HPDE6-E6E7 (cell line): ENCODE data around the gene LSM5.
"Not testable (repeated sequence)": the region's sequence is repeated elsewhere in the genome, so short reads cannot be mapped to it uniquely, and the experiment has no call there.

ENCODE experiments used
- DNase-seq: peaks from one replicate; pipeline ENCODE4 v3.0.0; 2011; ENCODE audit warnings: missing footprints; ENCODE audit errors: extremely low spot score

The LSM5 gene

GRCh38 chr7:32506266-32507054, 16.3 kb upstream of the LSM5 start:
- peak; percentile 83 for DNase-seq

- no peak for DNase-seq
Observed at GRCh38 chr7:32502728-32503127, 12.5 kb upstream of the LSM5 start.

GRCh38 chr7:32501522-32501921, 11.3 kb upstream of the LSM5 start:
- no peak for DNase-seq

GRCh38 chr7:32500922-32501341, 10.8 kb upstream of the LSM5 start:
- no peak for DNase-seq

GRCh38 chr7:32500216-32500615, 10.0 kb upstream of the LSM5 start:
- not testable (repeated sequence) for DNase-seq

- not testable (repeated sequence) for DNase-seq
Observed at GRCh38 chr7:32499755-32500154, 9.6 kb upstream of the LSM5 start.

- DNase-seq, result no peak
Observed at GRCh38 chr7:32496052-32496813, 6.1 kb upstream of the LSM5 start.

GRCh38 chr7:32495298-32496051, 5.3 kb upstream of the LSM5 start, which contains the start of gene AVL9:
AVL9 (plus strand) TSS chr7:32495489; CDS start chr7:32495710, 221 bp downstream.
- DNase-seq, result peak; percentile 85

- no peak for DNase-seq
Observed at GRCh38 chr7:32494946-32495297, 4.7 kb upstream of the LSM5 start.

- DNase-seq, result no peak
Observed at GRCh38 chr7:32489788-32490126, 423 bp downstream of the LSM5 start.

GRCh38 chr7:32481921-32482320, 8.3 kb downstream of the LSM5 start:
- no peak for DNase-seq

GRCh38 chr7:32481176-32481575, 9.0 kb downstream of the LSM5 start:
- DNase-seq, result no peak

GRCh38 chr7:32479574-32480200, 10.5 kb downstream of the LSM5 start:
- no peak for DNase-seq

- no peak for DNase-seq
Observed at GRCh38 chr7:32477649-32477980, 12.6 kb downstream of the LSM5 start.

- DNase-seq, result no peak
Observed at GRCh38 chr7:32476816-32477648, 13.1 kb downstream of the LSM5 start.

GRCh38 chr7:32474008-32474407, 16.2 kb downstream of the LSM5 start:
- DNase-seq, result no peak

GRCh38 chr7:32472015-32472414, 18.2 kb downstream of the LSM5 start:
- no peak for DNase-seq

- DNase-seq, result no peak
Observed at GRCh38 chr7:32470871-32471270, 19.3 kb downstream of the LSM5 start.

GRCh38 chr7:32470004-32470403, 20.2 kb downstream of the LSM5 start:
- DNase-seq, result not testable (repeated sequence)

GRCh38 chr7:32464641-32465416, 25.4 kb downstream of the LSM5 start:
- not testable (repeated sequence) for DNase-seq
